CD4-positive, alpha-beta T cell treated with Interleukin-15 for 1 hour (primary cell): ENCODE measurements around the gene SMC2.

Source experiments
- DNase-seq: peaks from one replicate; pipeline ENCODE4 v3.0.0-alpha.2; 2020

Gene SMC2

GRCh38 chr9:104107799-104108198, 13.7 kb downstream of the SMC2 start:
- no peak for DNase-seq

- DNase-seq, result no peak
Measured at GRCh38 chr9:104108315-104108714, 14.2 kb downstream of the SMC2 start.

GRCh38 chr9:104110509-104110908, 16.4 kb downstream of the SMC2 start:
- DNase-seq, result no peak

- DNase-seq, result no peak
Measured at GRCh38 chr9:104118916-104119315, 24.8 kb downstream of the SMC2 start.

- no peak for DNase-seq
Measured at GRCh38 chr9:104121022-104121421, 26.9 kb downstream of the SMC2 start.

- no peak for DNase-seq
Measured at GRCh38 chr9:104138243-104138868, 44.2 kb downstream of the SMC2 start.

- no peak for DNase-seq
Measured at GRCh38 chr9:104142799-104143549, 48.9 kb downstream of the SMC2 start.

- no peak for DNase-seq
Measured at GRCh38 chr9:104143550-104143910, 49.4 kb downstream of the SMC2 start.

GRCh38 chr9:104144336-104144735, 50.2 kb downstream of the SMC2 start:
- DNase-seq, result no peak

GRCh38 chr9:104173067-104173466, 79.0 kb downstream of the SMC2 start:
- DNase-seq, result no peak

GRCh38 chr9:104177003-104177611, 83.0 kb downstream of the SMC2 start:
- DNase-seq, result no peak

- no peak for DNase-seq
Measured at GRCh38 chr9:104177676-104178075, 83.6 kb downstream of the SMC2 start.
